CD1c-positive myeloid dendritic cell (primary cell): ENCODE data around the gene TEX38.
A peak's percentile ranks its signal among the peaks of the same experiment; 100 is the strongest.
"Not testable (repeated sequence)": the region's sequence is repeated elsewhere in the genome, so short reads cannot be mapped to it uniquely, and the experiment has no call there.

Experiments
- DNase-seq: peaks from one replicate; pipeline ENCODE4 v3.0.0-alpha.2; 2016; ENCODE audit errors: extremely low spot score

Gene TEX38

GRCh38 chr1:46687921-46688509 lies 16.4 kb downstream of the TEX38 start:
- no peak for DNase-seq

GRCh38 chr1:46689356-46689755 lies 17.7 kb downstream of the TEX38 start:
- DNase-seq, result no peak

GRCh38 chr1:46689897-46690296 lies 18.2 kb downstream of the TEX38 start:
- DNase-seq, result peak; percentile 36

GRCh38 chr1:46690931-46691421 lies 19.3 kb downstream of the TEX38 start:
- no peak for DNase-seq

GRCh38 chr1:46691997-46692790 lies 20.5 kb downstream of the TEX38 start:
- no peak for DNase-seq

- DNase-seq, result no peak
Measured at GRCh38 chr1:46692811-46693770, 21.4 kb downstream of the TEX38 start.

- DNase-seq, result not testable (repeated sequence)
Measured at GRCh38 chr1:46694676-46695075, 23.0 kb downstream of the TEX38 start.

GRCh38 chr1:46697053-46697452 lies 25.4 kb downstream of the TEX38 start:
- DNase-seq, result no peak

- DNase-seq, result peak; percentile 92
Measured at GRCh38 chr1:46699666-46700065, 28.0 kb downstream of the TEX38 start.

- no peak for DNase-seq
Measured at GRCh38 chr1:46703927-46704641, 32.4 kb downstream of the TEX38 start.

- DNase-seq, result no peak
Measured at GRCh38 chr1:46705408-46705807, 33.8 kb downstream of the TEX38 start.

GRCh38 chr1:46708121-46708520 lies 36.5 kb downstream of the TEX38 start:
- no peak for DNase-seq

GRCh38 chr1:46714976-46715375 lies 43.3 kb downstream of the TEX38 start:
- DNase-seq, result no peak

- peak; percentile 21 for DNase-seq
Measured at GRCh38 chr1:46717654-46718053, 46.0 kb downstream of the TEX38 start.

GRCh38 chr1:46718340-46718726 lies 46.7 kb downstream of the TEX38 start:
- DNase-seq, result peak; percentile 16

GRCh38 chr1:46718727-46719622 lies 47.3 kb downstream of the TEX38 start, which contains the start of gene EFCAB14:
TSS of gene EFCAB14 (minus strand) at chr1:46719114. CDS start at chr1:46718087, 1,027 bp downstream.
- DNase-seq, result peak; percentile 97

- peak; percentile 33 for DNase-seq
Measured at GRCh38 chr1:46719689-46720088, 48.0 kb downstream of the TEX38 start.

GRCh38 chr1:46720319-46720718 lies 48.7 kb downstream of the TEX38 start:
- not testable (repeated sequence) for DNase-seq

- no peak for DNase-seq
Measured at GRCh38 chr1:46721204-46721603, 49.5 kb downstream of the TEX38 start.

- DNase-seq, result no peak
Measured at GRCh38 chr1:46721686-46722205, 50.1 kb downstream of the TEX38 start.
